GM13976 (cell line): ENCODE measurements around the gene MUC20.
"Not testable (repeated sequence)": the region's sequence is repeated elsewhere in the genome, so short reads cannot be mapped to it uniquely, and the experiment has no call there.

Experiments
- DNase-seq: peaks from one replicate; pipeline ENCODE4 v3.0.0; 2012; ENCODE audit warnings: low spot score
- in situ Hi-C: fragments of 300-500 bp; cut with MboI; formaldehyde crosslinking; loops from one replicate; pipeline ENCODE4 v1.12.0; 2022; ENCODE audit warnings: low sequenced_read_pairs, mixed read lengths, inconsistent platforms; ENCODE audit not compliant: unreplicated experiment
- TF ChIP-seq, protein P1 (sequence below): IDR thresholded peaks from 2 replicates; pipeline ENCODE4 v1.5.1; 2012; ENCODE audit warnings: borderline replicate concordance, mild to moderate bottlenecking; ENCODE audit not compliant: insufficient read depth; ENCODE audit errors: extremely low read depth, missing control alignments, control extremely low read depth

Gene MUC20

GRCh38 chr3:195774917-195775316, 54.1 kb downstream of the MUC20 start:
- DNase-seq = peak; percentile 47
- TF ChIP-seq, protein P1, sequence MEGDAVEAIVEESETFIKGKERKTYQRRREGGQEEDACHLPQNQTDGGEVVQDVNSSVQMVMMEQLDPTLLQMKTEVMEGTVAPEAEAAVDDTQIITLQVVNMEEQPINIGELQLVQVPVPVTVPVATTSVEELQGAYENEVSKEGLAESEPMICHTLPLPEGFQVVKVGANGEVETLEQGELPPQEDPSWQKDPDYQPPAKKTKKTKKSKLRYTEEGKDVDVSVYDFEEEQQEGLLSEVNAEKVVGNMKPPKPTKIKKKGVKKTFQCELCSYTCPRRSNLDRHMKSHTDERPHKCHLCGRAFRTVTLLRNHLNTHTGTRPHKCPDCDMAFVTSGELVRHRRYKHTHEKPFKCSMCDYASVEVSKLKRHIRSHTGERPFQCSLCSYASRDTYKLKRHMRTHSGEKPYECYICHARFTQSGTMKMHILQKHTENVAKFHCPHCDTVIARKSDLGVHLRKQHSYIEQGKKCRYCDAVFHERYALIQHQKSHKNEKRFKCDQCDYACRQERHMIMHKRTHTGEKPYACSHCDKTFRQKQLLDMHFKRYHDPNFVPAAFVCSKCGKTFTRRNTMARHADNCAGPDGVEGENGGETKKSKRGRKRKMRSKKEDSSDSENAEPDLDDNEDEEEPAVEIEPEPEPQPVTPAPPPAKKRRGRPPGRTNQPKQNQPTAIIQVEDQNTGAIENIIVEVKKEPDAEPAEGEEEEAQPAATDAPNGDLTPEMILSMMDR = peak; percentile 21
- in situ Hi-C loops = no loop called here

DNA sequence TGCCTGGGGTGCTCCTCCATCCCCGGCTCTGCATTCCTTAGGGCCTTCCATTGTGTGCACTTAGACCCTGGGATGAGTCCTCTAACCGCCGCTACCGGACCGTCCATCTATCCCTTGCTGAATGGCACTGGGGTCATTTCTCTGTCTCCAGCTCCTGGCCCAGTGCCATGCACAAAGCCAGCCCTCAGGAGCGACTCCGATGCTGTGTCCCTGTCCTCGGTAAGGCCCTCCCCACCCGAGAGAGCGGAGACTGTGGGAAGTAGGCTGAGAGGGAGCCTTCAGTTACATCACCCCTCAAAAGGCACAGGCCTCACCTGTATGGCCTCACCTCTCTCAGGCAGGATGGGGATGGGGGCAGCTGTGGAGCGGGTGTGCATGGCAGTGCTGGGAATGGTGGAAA, 57.2 kb downstream of the MUC20 start:
- TF ChIP-seq, protein P1 = no peak
- in situ Hi-C loops = no loop called here
- DNase-seq = no peak

- DNase-seq, in situ Hi-C loops: not testable (repeated sequence)
Observed at GRCh38 chr3:195781236-195781635, 60.5 kb downstream of the MUC20 start.
